GM23338 (cell line): ENCODE data around the gene ACSBG1.

Experiments used
- CREB1 ChIP-seq: fragments of 250-450 bp; sonication (Bioruptor Pico); IDR thresholded peaks from 2 replicates; pipeline ENCODE4 v1.5.0; 2020; ENCODE audit warnings: low read depth, mild to moderate bottlenecking, moderate library complexity
- EZH2 ChIP-seq: fragments of 200-600 bp; sonication (generic); IDR thresholded peaks from one replicate; pipeline ENCODE4 v1.8.0; 2017; ENCODE audit warnings: antibody characterized with exemption, mild to moderate bottlenecking, low read depth; ENCODE audit not compliant: unreplicated experiment
- EZH2phosphoT487 ChIP-seq: fragments of 200-600 bp; sonication (generic); IDR thresholded peaks from one replicate; pipeline ENCODE4 v1.8.1; 2018; ENCODE audit warnings: antibody characterized with exemption; ENCODE audit not compliant: unreplicated experiment
- JUNB ChIP-seq: IDR thresholded peaks from one replicate; pipeline ENCODE4 v1.6.1; 2016; ENCODE audit warnings: antibody characterized with exemption; ENCODE audit not compliant: unreplicated experiment
- NANOG ChIP-seq: IDR thresholded peaks from 2 replicates; pipeline ENCODE4 v1.6.1; 2016; ENCODE audit warnings: antibody characterized with exemption, borderline replicate concordance
- POLR2AphosphoS5 ChIP-seq: IDR thresholded peaks from 2 replicates; pipeline ENCODE4 v1.6.1; 2016; ENCODE audit warnings: antibody characterized with exemption, low read depth
- ZNF114 ChIP-seq: fragments of 250-450 bp; sonication (Bioruptor Pico); IDR thresholded peaks from 2 replicates; pipeline ENCODE4 v1.5.0; 2020; ENCODE audit warnings: mild to moderate bottlenecking, moderate library complexity
- ZNF331 ChIP-seq: fragments of 250-450 bp; sonication (Bioruptor Pico); IDR thresholded peaks from 2 replicates; pipeline ENCODE4 v1.5.0; 2020; ENCODE audit warnings: low read depth, mild to moderate bottlenecking, moderate library complexity
- ZNF462 ChIP-seq: fragments of 250-450 bp; sonication (Bioruptor Pico); IDR thresholded peaks from 2 replicates; pipeline ENCODE4 v1.5.0; 2020; ENCODE audit warnings: mild to moderate bottlenecking, moderate library complexity
- TF ChIP-seq, protein P1 (sequence below), 2 experiments: fragments of 200-600 bp in 1 of 2; sonication (generic) in 1 of 2; conservative IDR thresholded peaks; 2 replicates each; pipeline versions ENCODE4 v1.5.1 to v1.6.1; 2016 to 2017; ENCODE audit warnings: antibody characterized with exemption in 2 of 2, low read depth in 2 of 2, mild to moderate bottlenecking in 2 of 2, moderate library complexity in 1 of 2
- TF ChIP-seq, protein P2 (sequence below): IDR thresholded peaks from one replicate; pipeline ENCODE4 v1.6.1; 2018; ENCODE audit warnings: antibody characterized with exemption; ENCODE audit not compliant: unreplicated experiment
- TF ChIP-seq, protein P3 (sequence below): IDR thresholded peaks from 2 replicates; pipeline ENCODE4 v1.6.1; 2016; ENCODE audit warnings: antibody characterized with exemption

GRCh38 chr15:78244893-78245292 is 10.5 kb upstream of the ACSBG1 start:
- no peak for TF ChIP-seq EZH2
- TF ChIP-seq, protein P1, sequence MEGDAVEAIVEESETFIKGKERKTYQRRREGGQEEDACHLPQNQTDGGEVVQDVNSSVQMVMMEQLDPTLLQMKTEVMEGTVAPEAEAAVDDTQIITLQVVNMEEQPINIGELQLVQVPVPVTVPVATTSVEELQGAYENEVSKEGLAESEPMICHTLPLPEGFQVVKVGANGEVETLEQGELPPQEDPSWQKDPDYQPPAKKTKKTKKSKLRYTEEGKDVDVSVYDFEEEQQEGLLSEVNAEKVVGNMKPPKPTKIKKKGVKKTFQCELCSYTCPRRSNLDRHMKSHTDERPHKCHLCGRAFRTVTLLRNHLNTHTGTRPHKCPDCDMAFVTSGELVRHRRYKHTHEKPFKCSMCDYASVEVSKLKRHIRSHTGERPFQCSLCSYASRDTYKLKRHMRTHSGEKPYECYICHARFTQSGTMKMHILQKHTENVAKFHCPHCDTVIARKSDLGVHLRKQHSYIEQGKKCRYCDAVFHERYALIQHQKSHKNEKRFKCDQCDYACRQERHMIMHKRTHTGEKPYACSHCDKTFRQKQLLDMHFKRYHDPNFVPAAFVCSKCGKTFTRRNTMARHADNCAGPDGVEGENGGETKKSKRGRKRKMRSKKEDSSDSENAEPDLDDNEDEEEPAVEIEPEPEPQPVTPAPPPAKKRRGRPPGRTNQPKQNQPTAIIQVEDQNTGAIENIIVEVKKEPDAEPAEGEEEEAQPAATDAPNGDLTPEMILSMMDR (conservative IDR thresholded peaks at IDR 0.05; ENCODE audit: low read depth in 2 of 2): no peak
- no peak for TF ChIP-seq POLR2AphosphoS5
- TF ChIP-seq EZH2phosphoT487: no peak
- no peak for TF ChIP-seq JUNB
- TF ChIP-seq, protein P2, sequence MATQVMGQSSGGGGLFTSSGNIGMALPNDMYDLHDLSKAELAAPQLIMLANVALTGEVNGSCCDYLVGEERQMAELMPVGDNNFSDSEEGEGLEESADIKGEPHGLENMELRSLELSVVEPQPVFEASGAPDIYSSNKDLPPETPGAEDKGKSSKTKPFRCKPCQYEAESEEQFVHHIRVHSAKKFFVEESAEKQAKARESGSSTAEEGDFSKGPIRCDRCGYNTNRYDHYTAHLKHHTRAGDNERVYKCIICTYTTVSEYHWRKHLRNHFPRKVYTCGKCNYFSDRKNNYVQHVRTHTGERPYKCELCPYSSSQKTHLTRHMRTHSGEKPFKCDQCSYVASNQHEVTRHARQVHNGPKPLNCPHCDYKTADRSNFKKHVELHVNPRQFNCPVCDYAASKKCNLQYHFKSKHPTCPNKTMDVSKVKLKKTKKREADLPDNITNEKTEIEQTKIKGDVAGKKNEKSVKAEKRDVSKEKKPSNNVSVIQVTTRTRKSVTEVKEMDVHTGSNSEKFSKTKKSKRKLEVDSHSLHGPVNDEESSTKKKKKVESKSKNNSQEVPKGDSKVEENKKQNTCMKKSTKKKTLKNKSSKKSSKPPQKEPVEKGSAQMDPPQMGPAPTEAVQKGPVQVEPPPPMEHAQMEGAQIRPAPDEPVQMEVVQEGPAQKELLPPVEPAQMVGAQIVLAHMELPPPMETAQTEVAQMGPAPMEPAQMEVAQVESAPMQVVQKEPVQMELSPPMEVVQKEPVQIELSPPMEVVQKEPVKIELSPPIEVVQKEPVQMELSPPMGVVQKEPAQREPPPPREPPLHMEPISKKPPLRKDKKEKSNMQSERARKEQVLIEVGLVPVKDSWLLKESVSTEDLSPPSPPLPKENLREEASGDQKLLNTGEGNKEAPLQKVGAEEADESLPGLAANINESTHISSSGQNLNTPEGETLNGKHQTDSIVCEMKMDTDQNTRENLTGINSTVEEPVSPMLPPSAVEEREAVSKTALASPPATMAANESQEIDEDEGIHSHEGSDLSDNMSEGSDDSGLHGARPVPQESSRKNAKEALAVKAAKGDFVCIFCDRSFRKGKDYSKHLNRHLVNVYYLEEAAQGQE: no peak
- no peak for TF ChIP-seq CREB1 (CRISPR knock-in tag)
- TF ChIP-seq, protein P3, sequence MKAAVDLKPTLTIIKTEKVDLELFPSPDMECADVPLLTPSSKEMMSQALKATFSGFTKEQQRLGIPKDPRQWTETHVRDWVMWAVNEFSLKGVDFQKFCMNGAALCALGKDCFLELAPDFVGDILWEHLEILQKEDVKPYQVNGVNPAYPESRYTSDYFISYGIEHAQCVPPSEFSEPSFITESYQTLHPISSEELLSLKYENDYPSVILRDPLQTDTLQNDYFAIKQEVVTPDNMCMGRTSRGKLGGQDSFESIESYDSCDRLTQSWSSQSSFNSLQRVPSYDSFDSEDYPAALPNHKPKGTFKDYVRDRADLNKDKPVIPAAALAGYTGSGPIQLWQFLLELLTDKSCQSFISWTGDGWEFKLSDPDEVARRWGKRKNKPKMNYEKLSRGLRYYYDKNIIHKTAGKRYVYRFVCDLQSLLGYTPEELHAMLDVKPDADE: no peak
- no peak for TF ChIP-seq NANOG
- TF ChIP-seq ZNF331 (CRISPR knock-in tag): no peak
- no peak for TF ChIP-seq ZNF114
- no peak for TF ChIP-seq ZNF462
